Measurements from ENCODE around the gene EVA1C.
"Not testable (repeated sequence)": the region's sequence is repeated elsewhere in the genome, so short reads cannot be mapped to it uniquely, and the experiment has no call there.

The EVA1C gene

GRCh38 chr21:32506411-32506965, 94.0 kb downstream of the EVA1C start:
- not testable (repeated sequence) for DNase-seq

DNA sequence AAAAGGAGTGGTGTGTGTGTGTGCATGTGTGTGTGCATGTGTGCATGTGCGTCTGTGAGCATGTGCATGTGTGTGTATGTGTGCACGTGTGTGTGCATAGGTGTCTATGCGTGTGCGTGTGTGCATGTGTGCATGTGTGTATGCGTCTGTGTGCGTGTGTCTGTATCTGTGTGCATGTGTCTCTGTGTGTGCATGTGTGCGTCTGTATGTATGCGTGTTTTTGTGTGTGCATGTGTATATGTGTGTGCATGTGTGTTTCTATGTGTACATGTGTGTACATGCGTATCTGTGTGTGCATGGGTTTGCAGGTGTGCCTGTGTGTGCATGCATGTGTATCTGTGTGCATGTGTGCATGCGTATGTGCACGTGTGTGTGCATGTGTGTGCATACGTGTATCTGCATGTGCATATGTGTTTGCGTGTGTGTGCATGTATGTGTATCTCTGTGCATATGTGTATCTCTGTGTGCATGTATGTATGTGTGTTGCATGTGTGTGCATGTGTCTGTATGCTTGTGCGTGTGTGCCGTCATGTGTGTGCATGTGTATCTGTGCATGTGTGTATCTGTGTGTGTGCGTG, 94.9 kb downstream of the EVA1C start:
- DNase-seq = no peak

- not testable (repeated sequence) for DNase-seq
Measured at GRCh38 chr21:32508036-32508435, 95.5 kb downstream of the EVA1C start.

GRCh38 chr21:32508558-32508957, 96.1 kb downstream of the EVA1C start:
- DNase-seq = no peak

- DNase-seq = not testable (repeated sequence)
Measured at GRCh38 chr21:32508975-32509374, 96.5 kb downstream of the EVA1C start.

GRCh38 chr21:32514275-32515055, 102.0 kb downstream of the EVA1C start:
- peak; percentile 59 for DNase-seq

DNA sequence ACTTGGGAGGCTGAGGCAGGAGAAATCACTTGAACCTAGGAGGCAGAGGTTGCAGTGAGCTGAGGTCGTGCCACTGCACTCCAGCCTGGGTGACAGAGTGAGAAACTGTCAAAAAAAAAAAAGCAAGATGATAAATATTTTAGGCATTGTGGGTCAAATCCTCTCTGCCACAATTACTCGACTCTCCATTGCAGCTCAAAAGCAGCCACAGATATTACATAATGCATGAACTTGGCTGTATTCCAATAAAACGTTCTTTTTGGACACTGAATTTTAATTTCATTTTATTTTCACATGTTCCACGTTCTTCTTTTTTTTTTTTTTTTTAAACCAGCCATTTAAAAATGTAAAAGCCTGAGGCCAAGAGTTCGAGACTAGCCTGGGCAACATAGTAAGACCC, 103.4 kb downstream of the EVA1C start:
- no peak for DNase-seq

GRCh38 chr21:32516756-32517649, 104.5 kb downstream of the EVA1C start:
- no peak for DNase-seq

DNA sequence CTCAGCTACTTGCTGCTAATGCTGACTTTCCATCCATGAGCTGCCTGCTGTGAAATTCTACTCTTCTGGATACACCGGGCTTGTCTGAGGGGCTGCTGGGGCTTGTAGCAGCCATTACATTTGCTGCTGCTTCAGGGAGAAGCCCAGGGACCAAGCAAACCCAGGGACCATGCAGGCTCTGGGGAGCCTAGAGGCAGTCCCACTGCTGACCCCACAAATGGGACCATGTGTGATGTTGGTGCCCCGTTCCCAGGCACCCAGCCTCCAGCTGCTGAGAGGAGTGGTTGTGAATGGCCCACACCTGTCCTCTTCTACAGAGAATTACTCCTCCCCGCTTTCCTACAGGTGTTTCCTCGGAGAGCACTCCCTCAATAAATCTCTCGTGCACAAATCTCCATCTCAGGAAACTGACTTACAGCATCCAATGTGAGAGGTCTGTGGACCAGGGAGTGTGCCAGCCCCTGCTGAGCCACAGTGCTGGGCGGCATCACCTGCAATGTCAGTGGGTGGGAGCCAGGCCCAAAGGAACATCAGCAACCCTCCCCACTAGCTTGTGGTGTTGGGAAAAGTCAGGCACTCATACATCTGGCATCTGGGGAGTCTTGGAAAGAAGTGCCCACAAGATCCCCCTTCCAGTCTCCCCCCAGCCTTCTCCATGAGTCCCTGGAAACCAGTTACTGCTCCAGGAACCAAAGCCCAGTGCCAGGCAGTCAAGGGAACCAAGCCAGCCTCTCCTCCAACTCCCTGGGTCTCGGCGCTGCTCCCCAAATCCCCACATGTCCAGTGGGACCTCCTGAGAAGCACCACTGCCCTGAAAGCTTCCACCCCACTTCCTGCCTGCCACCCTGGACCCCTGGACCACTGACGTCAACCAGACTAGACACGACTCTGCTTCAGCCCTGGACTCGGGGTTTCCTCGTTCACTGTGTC, 107.7 kb downstream of the EVA1C start:
- DNase-seq = no peak

DNA sequence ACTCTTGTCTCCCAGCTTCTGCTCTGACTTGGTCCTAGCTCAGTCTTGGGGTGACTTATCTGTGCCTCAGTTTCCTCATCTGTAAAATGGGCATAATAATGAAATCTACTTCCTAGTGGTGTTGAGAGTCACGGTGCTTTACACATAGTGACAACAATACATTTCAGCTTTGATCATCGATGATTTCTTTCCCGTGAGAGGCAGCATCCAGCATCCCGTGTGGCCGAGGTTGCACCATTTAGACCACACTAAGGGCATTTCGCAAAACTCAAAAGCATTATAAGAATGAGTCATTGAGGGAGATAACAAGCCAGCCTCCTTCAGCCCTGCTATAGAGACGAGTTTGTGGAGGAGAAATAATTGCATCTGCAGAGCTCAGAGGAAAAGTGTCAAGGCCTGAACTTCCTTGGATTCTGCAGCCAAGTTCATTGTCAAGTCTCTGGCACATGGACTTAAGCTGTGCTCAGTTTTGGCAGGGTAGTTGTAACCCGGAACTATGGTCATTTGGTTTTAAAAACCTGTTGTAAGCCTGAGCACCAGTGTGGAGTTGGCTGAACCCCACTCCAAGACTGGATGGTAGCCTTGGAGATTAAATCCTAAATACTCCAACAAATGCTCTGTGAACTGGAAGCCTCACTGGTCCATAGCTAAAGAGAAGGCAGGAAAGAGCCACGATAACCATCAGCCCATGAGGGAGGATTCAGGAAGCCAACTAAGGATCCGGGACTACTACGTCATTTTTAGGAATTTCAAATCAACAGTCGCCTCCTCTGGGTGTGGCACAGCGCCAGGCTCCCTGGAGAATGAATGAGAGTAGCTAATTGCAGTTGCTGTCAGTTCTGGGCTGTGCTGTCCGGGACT, 108.6 kb downstream of the EVA1C start:
- DNase-seq = peak; percentile 87

- DNase-seq = no peak
Measured at GRCh38 chr21:32521736-32522355, 109.3 kb downstream of the EVA1C start.

DNA sequence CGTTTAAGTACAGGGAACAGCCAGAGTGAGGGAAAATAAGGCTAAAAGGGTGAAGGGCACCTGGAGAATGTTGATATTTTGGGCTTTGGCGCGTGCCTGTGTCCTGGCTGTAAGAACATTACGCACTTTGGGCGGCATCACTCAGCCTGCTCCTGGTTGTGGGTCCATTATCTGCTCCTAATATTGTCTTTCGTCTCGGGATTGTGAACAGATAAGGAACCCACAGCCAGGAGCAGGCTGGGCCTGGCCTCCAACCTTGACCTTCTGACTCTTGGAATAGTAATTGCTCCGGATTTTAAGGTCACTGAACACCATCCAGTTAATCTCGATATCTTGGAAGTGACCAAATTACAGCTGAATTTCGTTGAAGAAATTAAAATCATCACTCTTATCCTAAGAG, 111.0 kb downstream of the EVA1C start:
- no peak for DNase-seq

DNA sequence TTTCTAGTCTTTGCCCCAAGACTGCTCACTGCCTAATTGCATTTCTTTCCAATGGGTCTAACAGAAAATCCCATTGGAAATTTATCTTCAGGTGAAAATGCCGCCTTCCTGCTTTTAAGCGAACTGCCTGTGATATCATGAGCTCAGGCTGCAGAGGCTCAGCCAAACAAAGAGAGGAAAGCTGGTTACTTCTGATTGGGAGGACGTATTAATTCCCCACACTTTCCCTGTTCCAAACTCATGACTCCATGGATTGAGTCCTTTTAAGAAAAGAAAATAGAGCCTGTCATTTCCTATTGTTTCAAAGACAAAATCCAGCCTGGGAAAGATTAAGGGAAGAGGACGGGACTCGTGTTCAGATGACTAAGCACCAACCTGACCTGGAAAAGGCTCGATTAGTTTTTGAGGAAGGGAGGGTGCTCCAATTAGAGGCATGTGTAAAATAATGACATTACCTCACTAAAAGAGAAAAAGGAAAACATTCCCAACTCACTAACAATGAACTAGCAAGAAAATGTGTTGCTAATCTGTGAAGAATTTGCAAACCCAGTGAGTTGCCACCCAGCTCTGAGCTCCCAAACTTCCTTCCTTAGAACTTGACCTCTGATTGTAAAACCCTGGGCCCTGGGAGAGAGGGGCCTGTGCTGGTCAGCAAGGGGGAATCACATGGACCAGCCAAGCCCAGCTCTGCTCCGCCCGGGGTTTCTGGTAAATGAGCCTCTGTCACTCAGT, 111.6 kb downstream of the EVA1C start:
- DNase-seq = no peak

DNA sequence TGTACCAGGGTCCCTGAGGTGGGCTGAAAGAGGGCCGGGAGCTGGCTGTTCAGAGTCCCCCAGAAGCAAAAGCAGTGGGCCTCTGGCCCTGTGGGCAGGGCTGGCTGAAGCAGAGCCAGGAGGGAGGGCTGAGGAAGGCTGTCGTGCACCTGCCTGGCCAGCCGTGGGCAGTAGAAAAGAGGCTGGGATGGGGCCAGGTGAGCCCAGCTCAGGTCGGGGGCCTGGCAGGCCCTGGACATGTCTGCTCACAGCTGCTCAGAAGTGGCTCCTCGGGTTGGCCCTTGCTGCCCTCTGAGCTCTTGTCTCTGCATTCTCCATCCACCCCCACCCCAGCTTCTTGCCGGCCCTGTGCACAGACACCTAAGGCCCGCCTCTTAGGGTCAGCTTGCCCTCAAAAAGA, 112.8 kb downstream of the EVA1C start:
- DNase-seq = no peak

- DNase-seq = no peak
Measured at GRCh38 chr21:32529679-32530078, 117.2 kb downstream of the EVA1C start.

- not testable (repeated sequence) for DNase-seq
Measured at GRCh38 chr21:32530809-32531208, 118.3 kb downstream of the EVA1C start.

DNA sequence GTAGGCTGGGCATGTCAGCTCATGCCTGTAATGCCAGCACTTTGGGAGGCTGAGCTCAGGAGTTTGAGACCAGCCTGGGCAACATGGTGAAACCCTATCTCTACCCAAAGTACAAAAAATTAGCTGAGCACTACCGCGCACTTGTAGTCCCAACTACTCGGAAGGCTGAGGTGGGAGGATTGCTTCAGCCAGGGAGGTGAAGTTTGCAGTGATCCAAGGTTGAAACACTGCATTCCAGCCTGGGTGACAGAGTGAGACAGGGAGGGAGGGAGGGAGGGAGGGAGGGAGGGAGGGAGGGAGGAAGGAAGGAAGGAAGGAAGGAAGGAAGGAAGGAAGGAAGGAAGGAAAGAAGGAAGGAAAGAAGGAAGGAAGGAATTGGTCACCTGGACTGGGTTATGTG, 119.1 kb downstream of the EVA1C start:
- DNase-seq = not testable (repeated sequence)

GRCh38 chr21:32532636-32533035, 120.1 kb downstream of the EVA1C start:
- DNase-seq = no peak

DNA sequence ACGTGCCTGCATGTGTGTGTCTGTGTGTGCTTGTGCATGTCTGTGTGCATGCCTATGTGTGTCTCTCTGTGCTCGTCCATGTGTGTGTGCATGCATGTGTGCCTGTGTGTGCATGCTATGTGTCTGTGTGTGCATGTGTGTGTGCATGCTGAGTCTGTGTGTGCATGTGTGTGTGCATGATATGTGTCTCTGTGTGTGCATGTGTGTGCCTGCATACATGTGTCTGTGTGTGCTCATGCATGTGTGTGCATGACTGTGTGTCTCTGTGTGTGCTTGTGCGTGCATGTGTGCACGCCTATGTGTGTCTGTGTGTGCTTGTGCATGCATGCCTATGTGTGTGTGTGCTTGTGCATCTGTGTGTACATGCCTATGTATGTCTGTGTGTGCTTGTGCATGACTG, 120.5 kb downstream of the EVA1C start:
- no peak for DNase-seq

DNA sequence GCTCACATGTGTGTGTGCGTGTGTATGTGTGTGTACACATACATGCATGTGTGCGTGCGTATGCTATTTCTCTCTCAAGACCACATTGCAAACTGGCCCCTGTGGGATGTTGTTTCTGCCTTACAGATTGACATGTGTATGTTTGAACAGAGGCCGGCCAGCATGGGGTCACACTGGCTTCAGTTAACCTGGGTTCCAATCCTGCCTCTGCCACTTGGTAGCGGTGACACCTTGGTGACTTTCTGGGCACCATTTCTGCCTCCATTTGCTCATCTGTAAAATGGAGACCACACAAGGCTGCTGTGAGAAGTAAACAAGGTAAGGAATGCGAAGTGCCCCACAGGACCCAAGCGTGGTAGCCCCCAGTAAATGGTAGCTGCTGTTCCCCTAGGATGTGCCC, 121.1 kb downstream of the EVA1C start:
- no peak for DNase-seq
